ENCODE measurements around the gene DENND4A. TPM values are rescaled to one million over a fixed set of nuclear protein-coding genes. Genes with fewer than 3 reads are reported as not detected.

DENND4A gene
- total RNA-seq, 2 donors from 2014 or later: 25.6 to 57.7 TPM

DNA sequence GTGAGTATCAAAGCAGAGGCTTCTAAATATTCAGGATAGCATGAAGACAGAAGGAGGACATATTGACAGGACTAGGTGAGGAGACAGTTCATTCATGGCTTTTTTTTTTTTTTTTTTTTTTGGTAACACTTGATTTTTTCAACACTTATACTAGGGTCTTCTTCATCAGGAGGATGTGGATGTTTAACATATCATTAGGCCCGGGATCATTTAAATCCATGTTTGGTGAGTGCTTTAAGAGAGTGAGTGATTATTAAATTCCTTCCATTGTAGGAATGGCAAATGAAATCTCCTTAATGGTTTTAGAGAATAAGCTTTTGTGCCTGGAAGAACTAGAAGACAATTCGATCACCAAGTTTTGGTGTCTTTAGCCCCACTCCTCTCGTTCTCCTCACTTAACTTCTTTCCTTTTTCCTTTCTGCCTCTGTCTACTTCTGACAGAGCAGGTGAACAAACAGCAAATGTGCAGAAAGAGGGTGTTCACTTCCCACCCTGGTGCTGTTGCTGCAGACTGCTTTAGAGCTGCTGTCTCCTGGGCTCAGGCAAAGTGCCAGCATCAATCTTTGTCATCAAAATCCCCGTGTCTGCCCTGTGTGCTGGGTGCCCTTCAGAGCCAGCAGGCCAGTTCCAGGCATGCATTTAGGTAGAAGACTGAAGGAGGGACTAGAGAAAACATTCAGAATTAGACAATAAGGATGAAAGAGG, 41.6 kb upstream of the DENND4A start:
- Histone ChIP-seq H3K27ac (peak overlapping the region; percentile 69 to 81), H3K4me1 (ENCODE audit: control insufficient read depth in 1 of 2, low read depth in 2 of 2) (peaks cover 30 to 51% of the 10 kb centered on the region in 2 donors), H3K9me3 (no peaks in the 10 kb centered on the region), H3K36me3 (no peaks in the 10 kb centered on the region), H3K4me3 (peak overlapping the region; percentile 46), H3K27me3 (replicated peaks; ENCODE audit: insufficient read depth) (no peaks in the 10 kb centered on the region)
- DNase-seq (ENCODE audit: low spot score): no peak
- TF ChIP-seq, protein P1, sequence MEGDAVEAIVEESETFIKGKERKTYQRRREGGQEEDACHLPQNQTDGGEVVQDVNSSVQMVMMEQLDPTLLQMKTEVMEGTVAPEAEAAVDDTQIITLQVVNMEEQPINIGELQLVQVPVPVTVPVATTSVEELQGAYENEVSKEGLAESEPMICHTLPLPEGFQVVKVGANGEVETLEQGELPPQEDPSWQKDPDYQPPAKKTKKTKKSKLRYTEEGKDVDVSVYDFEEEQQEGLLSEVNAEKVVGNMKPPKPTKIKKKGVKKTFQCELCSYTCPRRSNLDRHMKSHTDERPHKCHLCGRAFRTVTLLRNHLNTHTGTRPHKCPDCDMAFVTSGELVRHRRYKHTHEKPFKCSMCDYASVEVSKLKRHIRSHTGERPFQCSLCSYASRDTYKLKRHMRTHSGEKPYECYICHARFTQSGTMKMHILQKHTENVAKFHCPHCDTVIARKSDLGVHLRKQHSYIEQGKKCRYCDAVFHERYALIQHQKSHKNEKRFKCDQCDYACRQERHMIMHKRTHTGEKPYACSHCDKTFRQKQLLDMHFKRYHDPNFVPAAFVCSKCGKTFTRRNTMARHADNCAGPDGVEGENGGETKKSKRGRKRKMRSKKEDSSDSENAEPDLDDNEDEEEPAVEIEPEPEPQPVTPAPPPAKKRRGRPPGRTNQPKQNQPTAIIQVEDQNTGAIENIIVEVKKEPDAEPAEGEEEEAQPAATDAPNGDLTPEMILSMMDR (IDR thresholded peaks at IDR 0.05): no peak
- no peak for ATAC-seq (ENCODE audit: insufficient number of reproducible peaks, low FRiP score, low read depth)

DNA sequence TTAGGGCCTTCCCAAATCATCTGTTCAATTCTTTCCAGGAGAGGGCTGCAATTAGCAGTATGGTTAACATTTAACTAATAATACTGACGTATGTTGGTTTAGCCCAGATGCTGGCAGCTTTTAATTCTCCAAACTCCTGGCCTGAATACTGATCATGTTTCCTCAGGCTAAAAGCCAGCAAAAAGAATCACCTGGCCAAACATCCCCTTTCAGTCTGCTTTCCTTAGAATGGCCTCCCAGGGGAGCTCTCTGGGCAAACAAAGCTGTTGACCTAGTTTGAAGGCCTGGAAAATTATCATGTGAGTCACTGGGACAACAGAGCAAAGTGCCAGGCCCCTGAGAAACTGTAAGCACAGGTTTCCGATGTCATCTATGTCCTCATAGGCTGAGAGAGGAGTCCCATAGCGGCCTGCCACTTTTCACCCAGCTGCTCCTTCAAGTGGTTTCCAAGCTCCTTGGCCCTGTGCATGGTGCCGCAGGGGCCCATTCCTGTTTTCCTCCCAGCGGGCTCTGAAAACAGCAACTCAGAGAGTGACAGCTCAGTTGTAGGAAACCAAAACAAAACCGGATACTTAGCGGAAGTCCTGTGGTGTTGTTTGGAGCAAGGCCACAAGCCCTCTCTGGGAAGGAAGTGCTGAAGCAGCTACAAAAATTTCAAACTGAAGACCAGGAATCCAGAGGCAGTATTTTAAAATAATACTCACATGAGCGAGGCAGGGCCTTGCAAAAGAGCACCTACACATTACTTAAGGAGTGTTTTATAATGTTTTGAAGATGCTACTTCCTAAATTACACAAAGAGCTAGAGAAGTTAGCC, 40.7 kb upstream of the DENND4A start:
- ATAC-seq (ENCODE audit: insufficient number of reproducible peaks, low FRiP score, low read depth): peak; percentile 93
- H3K4me3 ChIP-seq: peak overlapping the region; percentile 46
- H3K4me1 ChIP-seq (ENCODE audit: control insufficient read depth in 1 of 2, low read depth in 2 of 2): peaks cover 28 to 48% of the 10 kb centered on the region in 2 donors

DNA sequence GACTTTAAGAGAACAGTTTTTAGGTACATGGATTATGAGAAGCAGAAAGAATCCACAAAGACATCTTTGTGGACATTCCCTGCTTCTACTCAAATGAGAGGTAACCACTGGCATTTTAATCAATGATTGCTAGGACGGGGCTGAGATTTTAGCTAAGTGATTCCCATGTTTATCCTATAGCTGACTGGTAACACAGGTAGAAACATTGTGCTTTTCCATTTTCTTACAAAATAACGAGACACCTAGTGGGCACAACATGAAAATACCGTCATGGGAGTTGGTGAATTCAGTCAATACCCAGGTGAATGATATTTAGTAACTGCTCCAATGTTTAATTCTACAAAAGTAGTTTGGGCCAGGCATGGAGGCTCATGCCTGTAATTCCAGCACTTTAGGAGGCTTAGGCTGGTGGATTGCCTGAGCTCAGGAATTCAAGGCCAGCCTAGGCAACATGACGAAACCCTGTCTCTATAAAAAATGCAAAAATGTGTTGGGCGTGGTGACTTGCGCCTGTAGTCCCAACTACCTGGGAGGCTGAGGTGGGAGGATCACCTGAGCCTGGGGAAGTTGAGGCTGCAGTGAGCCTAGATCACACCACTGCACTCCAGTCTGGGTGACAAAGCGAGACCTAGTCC, 37.2 kb upstream of the DENND4A start:
- no peaks in the 10 kb centered on the region for H3K9me3 ChIP-seq
- no peak overlapping the region for H3K4me3 ChIP-seq
- TF ChIP-seq, protein P1 (IDR thresholded peaks at IDR 0.05): peak; percentile 36
- H3K36me3 ChIP-seq: no peaks in the 10 kb centered on the region
- ATAC-seq (ENCODE audit: insufficient number of reproducible peaks, low FRiP score, low read depth) (no peak), DNase-seq (ENCODE audit: low spot score) (no peak)
- H3K27ac ChIP-seq: no peak overlapping the region
- H3K27me3 ChIP-seq (replicated peaks; ENCODE audit: insufficient read depth): no peaks in the 10 kb centered on the region
- peaks cover 15 to 25% of the 10 kb centered on the region in 2 donors for H3K4me1 ChIP-seq (ENCODE audit: control insufficient read depth in 1 of 2, low read depth in 2 of 2)

More for the DNA sequence above, 40.7 kb upstream of the DENND4A start:
- H3K9me3 ChIP-seq: no peaks in the 10 kb centered on the region
- peak; percentile 89 for DNase-seq (ENCODE audit: low spot score)
- no peaks in the 10 kb centered on the region for H3K27me3 ChIP-seq (replicated peaks; ENCODE audit: insufficient read depth)
- H3K27ac ChIP-seq: peak overlapping the region; percentile 69 to 81
- H3K36me3 ChIP-seq: no peaks in the 10 kb centered on the region
- TF ChIP-seq, protein P1 (IDR thresholded peaks at IDR 0.05): no peak

DNA sequence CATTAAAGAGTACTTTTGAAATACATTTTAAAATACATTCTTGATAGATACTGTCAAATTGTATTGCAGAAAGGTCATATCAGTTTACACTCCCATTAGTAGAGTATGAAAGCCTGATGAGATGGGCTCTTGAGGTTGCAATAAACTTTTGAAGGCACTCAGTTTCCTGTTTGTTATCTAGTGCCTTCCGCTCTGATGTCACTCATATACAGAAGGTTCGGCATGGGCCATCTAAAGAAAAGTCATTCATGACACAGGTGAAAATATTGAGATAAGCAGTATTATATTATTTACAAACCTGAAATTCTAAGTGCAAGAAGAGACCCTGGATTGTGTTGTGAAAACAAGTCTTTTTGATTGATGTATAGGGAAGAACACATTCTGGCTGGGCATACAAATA, 36.5 kb upstream of the DENND4A start:
- TF ChIP-seq, protein P1 (IDR thresholded peaks at IDR 0.05): no peak
- Histone ChIP-seq H3K27me3 (replicated peaks; ENCODE audit: insufficient read depth) (no peaks in the 10 kb centered on the region), H3K9me3 (no peaks in the 10 kb centered on the region), H3K4me3 (no peak overlapping the region), H3K36me3 (no peaks in the 10 kb centered on the region), H3K4me1 (ENCODE audit: control insufficient read depth in 1 of 2, low read depth in 2 of 2) (peaks cover 8 to 18% of the 10 kb centered on the region in 2 donors), H3K27ac (no peak overlapping the region)
- no peak for ATAC-seq (ENCODE audit: insufficient number of reproducible peaks, low FRiP score, low read depth)
- no peak for DNase-seq (ENCODE audit: low spot score)

DNA sequence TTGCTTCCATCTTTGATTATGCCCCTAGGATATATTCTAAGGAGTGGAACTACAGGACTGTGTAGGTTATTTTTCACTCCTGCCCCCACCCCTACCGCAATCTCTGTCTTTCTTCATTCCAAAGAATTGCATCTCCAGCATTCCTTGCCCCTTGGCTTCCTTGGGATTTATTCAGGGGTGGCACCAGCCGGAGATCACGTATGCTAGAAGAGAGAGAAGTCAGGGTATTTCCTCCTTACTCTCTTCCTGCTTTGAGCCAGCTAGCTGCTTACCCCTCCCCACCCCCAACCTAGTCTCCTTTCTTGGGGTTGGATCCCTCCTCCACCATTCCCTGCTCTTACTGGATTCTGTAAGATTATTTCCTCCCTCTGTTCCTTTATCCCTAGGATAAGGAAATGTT, 35.0 kb upstream of the DENND4A start:
- Histone ChIP-seq H3K27me3 (replicated peaks; ENCODE audit: insufficient read depth) (no peaks in the 10 kb centered on the region), H3K9me3 (no peaks in the 10 kb centered on the region), H3K27ac (no peak overlapping the region), H3K36me3 (no peaks in the 10 kb centered on the region), H3K4me3 (no peak overlapping the region), H3K4me1 (ENCODE audit: control insufficient read depth in 1 of 2, low read depth in 2 of 2) (peaks cover 0 to 6% of the 10 kb centered on the region in 2 donors)
- TF ChIP-seq, protein P1 (IDR thresholded peaks at IDR 0.05): no peak
- ATAC-seq (ENCODE audit: insufficient number of reproducible peaks, low FRiP score, low read depth) (no peak), DNase-seq (ENCODE audit: low spot score) (no peak)

All from thoracic aorta (tissue), 2 donors.